ENCODE data around the gene SYNPR. TPM values are rescaled to one million over a fixed set of nuclear protein-coding genes. Genes with fewer than 3 reads are reported as not detected.

The SYNPR gene
- total RNA-seq, 1 experiment from 2014 or later = not detected

DNA sequence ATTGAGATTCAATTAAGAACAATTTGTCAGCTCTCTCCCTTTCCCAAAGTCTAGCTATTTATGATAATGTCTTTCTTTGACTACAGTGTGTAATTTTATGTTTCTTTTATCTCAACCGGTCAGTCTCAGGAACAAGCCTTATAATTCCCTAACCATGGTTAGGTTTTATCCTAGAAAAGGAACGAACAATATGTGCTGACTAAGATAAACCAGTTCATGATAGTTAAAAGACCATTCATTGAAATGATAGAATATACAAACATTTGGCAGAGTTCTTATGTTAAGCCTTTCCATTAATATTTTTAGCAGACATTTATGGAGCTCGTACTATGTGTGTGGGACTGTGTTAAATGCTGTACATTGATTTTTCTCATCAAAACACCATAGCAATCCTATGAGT is 106.3 kb downstream of the SYNPR start:
- no peak for DNase-seq (ENCODE audit: low read depth)

DNA sequence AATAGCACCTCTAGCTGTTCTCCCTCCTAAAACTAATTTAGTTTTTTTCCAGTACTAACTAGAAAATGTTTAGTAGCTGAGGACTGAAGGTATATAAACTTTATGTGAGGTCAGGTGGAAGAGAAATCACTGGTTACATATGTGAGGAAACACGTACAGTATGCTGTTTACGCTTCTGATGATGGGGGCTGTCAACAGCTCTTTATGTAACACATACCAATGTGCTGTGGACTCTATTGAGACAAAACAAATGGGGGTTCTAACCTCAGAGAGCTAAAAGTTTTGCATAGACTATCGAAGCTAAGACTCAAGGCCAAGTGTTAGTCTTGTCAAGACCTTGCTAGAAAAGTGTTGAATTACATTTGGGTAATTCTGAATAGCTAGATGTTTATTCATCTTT is 107.5 kb downstream of the SYNPR start:
- no peak for DNase-seq (ENCODE audit: low read depth)

DNA sequence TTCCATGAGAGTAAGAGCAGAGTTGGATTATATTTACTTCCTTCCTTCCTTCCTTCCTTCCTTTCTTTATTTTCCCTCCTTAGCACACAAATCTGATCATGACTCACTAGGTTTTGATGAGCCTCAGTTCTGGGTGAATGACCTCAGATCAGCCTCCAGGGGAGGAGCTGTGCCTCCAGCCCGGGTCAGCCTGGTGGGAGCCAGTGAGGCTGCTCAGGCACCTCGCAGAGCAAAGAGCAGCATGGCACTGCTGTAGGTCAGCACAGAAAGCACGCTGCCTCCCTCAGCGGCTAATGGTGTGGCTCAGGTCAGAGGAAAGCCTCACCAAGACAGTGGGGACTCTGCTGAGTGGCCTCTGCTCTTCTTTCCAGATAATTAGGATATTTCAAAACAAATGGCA is 108.5 kb downstream of the SYNPR start:
- DNase-seq (ENCODE audit: low read depth) = peak; percentile 52

DNA sequence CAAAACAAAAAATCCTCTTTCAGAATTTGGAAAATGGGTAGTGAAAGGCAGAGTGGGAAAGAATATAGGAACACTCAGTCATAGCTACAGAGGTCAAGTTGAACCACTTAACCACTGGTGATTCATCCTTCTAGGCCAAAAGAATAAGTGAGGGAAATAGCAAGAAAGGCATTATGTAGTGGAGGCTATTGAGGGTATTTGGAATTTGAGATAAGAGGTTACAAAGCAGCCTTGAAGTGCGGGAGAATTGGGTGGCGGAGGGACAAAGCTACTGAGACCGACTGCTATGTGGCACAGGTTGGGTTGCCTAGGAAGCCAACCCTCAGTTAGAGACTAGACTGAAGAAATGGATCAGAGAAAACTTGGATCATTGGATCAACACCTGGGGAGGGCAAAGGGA is 109.5 kb downstream of the SYNPR start:
- peak; percentile 68 for DNase-seq (ENCODE audit: low read depth)

DNA sequence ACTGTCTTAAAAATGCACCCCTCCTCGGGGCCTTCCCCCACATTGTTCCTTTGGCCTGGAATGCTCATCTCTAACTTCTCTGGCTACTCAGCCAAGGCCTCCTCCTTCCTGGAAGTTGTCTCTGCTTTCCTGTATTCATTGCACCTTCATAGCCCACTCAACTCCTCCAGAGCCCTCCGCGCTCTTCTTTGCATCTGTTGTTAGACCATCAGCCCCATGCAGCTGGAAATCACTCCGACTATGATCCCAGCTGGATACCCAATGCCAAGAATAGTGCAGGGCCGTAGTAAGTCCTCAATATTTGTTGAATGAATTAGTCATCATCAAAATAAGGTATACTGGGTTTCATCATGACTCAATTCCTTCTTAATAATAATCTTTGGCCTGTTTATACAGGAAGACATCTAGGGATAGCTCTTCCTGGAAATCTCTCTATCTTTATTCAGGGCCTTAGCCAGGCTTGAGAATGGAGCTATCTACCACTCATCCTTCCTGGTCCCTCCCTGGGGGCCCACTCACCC is 112.7 kb downstream of the SYNPR start:
- DNase-seq (ENCODE audit: low read depth) = peak; percentile 12

- peak; percentile 2 for DNase-seq (ENCODE audit: low read depth)
These were observed 117.9 kb downstream of the SYNPR start for GRCh38 chr3:63395960-63396359.

GRCh38 chr3:63400246-63400860 is 122.2 kb downstream of the SYNPR start:
- DNase-seq (ENCODE audit: low read depth) = peak; percentile 64

- DNase-seq (ENCODE audit: low read depth) = no peak
These were observed 127.8 kb downstream of the SYNPR start for GRCh38 chr3:63405882-63406281.

- DNase-seq (ENCODE audit: low read depth) = no peak
These were observed 135.4 kb downstream of the SYNPR start for GRCh38 chr3:63413523-63413922.

- no peak for DNase-seq (ENCODE audit: low read depth)
These were observed 136.5 kb downstream of the SYNPR start for GRCh38 chr3:63414607-63415006.

- no peak for DNase-seq (ENCODE audit: low read depth)
These were observed 151.8 kb downstream of the SYNPR start for GRCh38 chr3:63429905-63430304.

DNA sequence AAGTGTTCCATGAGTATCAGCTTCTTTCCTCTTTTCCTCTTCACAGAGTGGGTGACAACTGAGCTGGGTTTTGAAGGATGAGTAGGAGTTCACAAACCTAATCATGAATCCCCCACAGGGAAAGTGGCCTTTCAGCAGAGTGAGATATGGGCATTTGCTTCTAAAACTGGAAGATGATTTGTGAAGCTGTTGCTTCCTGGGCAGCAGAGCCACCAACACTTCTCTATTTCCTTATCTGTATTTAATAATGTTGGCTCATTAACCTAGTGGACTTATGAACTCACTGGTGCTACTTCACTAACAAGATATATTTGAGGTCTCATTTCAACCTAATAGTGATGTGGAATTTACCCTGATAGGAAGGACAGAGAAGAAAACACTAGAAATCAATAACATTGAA is 152.8 kb downstream of the SYNPR start:
- DNase-seq (ENCODE audit: low read depth) = no peak

DNA sequence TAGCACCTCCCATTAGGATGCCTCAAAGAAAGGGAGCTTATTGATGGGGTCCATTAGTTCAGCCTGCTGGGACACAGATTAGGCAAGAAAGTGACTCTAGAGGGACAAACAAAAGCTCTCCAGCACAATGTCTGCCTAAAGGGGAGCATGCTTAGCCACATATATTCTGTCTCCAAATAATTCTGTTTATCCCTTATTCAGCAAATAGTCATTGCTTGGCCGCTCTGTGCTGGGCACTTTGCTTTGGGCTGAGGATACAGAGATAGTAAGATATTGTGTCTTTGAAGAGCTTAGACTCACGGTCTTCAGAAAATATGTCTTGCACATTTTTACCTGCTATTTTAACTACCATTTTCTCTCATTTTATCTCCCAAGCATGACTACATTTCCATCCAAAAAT is 159.8 kb downstream of the SYNPR start:
- no peak for DNase-seq (ENCODE audit: low read depth)

DNA sequence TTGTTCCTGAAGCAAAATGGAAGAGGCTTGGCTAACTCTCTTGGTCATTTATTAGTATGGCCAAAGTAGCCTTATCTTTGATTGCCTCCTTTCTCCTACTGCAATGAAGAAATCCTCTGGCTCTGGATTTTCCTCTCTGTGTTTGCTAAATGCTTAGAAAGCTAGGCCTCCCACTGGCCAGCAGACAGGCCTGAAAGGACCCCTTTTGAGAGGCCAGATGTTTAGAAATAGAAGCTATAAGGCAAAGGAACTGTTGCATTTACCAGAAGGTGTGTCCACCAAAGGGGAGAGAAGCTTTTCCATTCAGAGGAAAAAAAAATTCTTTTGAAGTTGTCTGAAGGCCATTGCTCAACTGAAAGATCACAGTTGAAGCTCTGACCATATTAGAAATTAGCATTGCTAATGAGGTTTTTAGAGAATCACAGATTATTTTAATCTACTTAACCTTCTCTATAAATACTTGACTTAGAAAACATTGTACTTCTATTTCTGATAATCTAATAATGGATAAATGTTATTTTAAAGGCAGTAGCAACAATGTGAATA is 160.8 kb downstream of the SYNPR start:
- no peak for DNase-seq (ENCODE audit: low read depth)

GRCh38 chr3:63441262-63441661 is 163.2 kb downstream of the SYNPR start:
- DNase-seq (ENCODE audit: low read depth) = no peak

- DNase-seq (ENCODE audit: low read depth) = no peak
These were observed 164.8 kb downstream of the SYNPR start for GRCh38 chr3:63442918-63443317.

DNA sequence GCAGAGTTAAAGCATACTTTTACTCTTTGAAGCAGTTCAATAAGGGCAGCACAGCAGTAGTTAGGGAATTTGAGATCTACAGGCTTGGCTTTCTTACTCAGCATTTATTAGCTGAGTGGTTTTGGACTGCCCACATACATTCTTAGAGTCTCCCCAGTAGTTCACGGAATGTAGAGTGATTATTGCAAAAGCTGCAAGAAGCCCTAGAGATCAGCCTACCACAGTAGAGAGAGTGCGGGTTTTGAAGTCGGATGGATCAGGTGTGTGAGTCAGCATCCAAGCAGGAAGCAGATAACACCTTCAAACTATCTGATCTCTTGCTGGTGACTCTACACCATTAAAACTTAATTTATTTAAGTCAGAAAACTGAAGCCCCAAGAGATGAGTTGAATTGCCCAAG is 171.9 kb downstream of the SYNPR start:
- peak; percentile 52 for DNase-seq (ENCODE audit: low read depth)

GRCh38 chr3:63450634-63451363 is 172.7 kb downstream of the SYNPR start:
- peak; percentile 3 for DNase-seq (ENCODE audit: low read depth)

GRCh38 chr3:63456901-63457300 is 178.8 kb downstream of the SYNPR start:
- DNase-seq (ENCODE audit: low read depth) = no peak

DNA sequence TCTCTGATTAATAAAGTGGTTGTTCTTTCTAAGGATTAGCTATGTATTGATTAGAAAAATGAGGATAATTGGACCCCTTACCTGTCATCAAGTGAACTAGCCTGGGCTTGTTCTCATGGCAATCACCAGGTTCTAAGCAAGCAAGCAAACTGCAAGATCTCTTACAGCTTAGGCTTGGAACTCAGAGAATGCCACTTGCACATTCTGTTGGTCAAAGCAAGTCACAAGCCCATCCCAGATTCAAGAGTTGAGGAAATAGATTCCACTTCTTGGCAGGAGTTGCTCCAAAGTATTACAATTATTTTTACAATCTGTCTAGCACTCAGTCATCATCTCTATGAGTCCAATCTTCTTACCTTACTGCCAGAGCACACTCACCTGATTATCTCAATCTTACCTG is 180.3 kb downstream of the SYNPR start:
- DNase-seq (ENCODE audit: low read depth) = no peak

DNA sequence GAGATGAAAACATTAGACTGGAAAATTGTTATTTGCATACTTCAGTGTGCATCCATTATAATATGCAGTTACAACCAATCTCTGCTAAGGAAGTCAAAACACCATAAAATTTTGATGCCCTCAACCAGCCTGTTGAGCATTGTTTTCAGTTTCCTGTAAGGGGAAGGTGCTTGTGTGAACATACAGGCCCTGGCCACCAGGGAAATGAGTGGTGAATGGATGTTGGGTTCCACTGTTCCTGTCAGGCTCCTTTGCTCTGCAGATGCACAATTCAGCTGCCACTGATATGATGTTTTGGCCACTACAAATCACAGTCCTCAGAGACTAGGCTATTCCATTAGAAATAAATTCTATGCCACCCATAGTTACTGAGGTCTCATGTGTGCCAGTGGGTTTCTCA is 184.6 kb downstream of the SYNPR start:
- DNase-seq (ENCODE audit: low read depth) = no peak

- DNase-seq (ENCODE audit: low read depth) = no peak
These were observed 189.3 kb downstream of the SYNPR start for GRCh38 chr3:63467392-63467791.

DNA sequence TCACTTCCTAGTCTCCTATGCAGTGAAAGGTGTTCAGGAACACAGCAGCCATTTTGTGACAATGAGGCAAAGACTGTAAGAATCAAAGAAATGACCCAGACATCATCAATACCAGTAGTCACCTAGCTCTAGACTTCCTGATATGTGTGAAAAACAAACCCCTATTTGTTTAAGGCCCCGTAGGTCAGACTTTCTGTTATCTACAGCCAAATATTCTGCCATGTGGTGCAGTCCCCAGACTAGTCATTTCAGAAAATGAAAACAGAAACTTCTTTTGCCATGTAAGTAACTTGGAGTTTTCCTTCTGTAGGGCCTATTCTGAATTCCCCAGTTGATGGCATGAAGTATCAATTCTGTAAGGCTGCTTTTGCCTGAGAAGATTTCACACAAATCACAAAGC is 192.6 kb downstream of the SYNPR start:
- DNase-seq (ENCODE audit: low read depth) = no peak

Measured in M059J (cell line).